Tibial nerve (tissue), 4 donors: Measurements from ENCODE around the gene VMP1.

Experiments used
- CTCF ChIP-seq, 5 experiments: fragments of 200-600 bp in 3 of 5; fragments of 450-650 bp in 2 of 5; sonication (generic) in 3 of 5; IDR thresholded peaks; one replicate each; pipeline ENCODE4 v1.5.1; 2016 to 2019; ENCODE audit warnings: antibody characterized with exemption in 5 of 5, mild to moderate bottlenecking in 3 of 5, moderate library complexity in 2 of 5
- EP300 ChIP-seq, 2 donors: sonication (generic); formaldehyde crosslinking; IDR thresholded peaks; one replicate each; pipeline ENCODE4 v1.6.1; 2017; ENCODE audit warnings: antibody characterized with exemption in 2 of 2, mild to moderate bottlenecking in 1 of 2
- POLR2A ChIP-seq, 2 donors: fragments of 450-650 bp; IDR thresholded peaks; one replicate each; pipeline ENCODE4 v1.6.1; 2017; ENCODE audit warnings: antibody characterized with exemption in 2 of 2, mild to moderate bottlenecking in 2 of 2, moderate library complexity in 2 of 2

DNA sequence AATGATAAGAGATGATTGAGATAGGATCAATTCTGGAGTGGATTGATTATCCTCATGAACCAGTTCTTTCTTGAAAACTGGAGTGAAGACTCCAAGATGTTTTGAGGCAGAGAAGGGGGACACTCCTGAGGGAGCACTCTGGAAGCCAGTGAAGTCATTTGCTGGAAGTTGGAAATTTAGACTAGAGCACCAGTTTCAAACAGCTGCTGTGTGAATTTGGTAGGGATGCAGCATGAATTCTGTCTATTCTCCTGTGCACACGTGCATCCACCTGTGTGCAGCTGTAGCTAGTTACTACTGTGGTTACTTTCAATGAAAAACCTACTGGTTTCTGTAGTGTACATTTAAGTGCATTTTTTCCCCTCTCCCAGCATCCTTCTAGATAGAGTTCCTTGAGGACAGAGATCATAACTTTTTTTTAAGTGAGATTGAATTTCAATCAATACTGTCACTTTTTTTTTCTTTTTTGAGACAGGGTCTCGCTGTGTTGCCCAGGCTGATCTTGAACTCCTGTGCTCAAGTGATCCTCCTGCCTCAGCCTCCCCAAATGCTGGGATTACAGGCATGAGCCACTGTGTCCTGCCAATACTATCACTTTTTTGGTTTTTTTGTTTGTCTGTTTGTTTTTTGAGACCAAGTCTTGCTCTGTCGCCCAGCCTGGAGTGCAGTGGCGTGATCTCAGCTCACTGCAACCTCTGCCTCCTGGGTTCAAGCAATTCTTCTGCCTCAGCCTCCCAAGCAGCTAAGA is 119.4 kb downstream of the VMP1 start:
- TF ChIP-seq CTCF (IDR thresholded peaks at IDR 0.05) (no peak), POLR2A (IDR thresholded peaks at IDR 0.05) (no peak), EP300 (IDR thresholded peaks at IDR 0.05) (no peak)
